Upper lobe of right lung (tissue), 1 donor: ENCODE measurements around the gene ATAD3A. TPM values are rescaled to one million over a fixed set of nuclear protein-coding genes. Genes with fewer than 3 reads are reported as not detected.

Experiments
- ATAC-seq: fragments of 200-7000 bp; cut with Tn5 transposase; one replicate; pipeline ENCODE4 v1.9.1; 2020; ENCODE audit warnings: mild to moderate bottlenecking, moderate library complexity
- DNase-seq: peaks from one replicate; pipeline ENCODE4 v3.0.0-alpha.2; 2020
- H3K27ac ChIP-seq: fragments of 200-600 bp; one replicate; pipeline ENCODE4 v1.8.0; 2022
- H3K27me3 ChIP-seq: fragments of 200-600 bp; one replicate; pipeline ENCODE4 v1.8.0; 2022; ENCODE audit warnings: mild to moderate bottlenecking
- H3K36me3 ChIP-seq: fragments of 200-600 bp; one replicate; pipeline ENCODE4 v1.8.0; 2022
- H3K4me1 ChIP-seq: fragments of 200-600 bp; one replicate; pipeline ENCODE4 v1.8.0; 2022
- H3K4me3 ChIP-seq: fragments of 200-600 bp; one replicate; pipeline ENCODE4 v1.8.0; 2022; ENCODE audit warnings: mild to moderate bottlenecking
- H3K9me3 ChIP-seq: fragments of 200-600 bp; one replicate; pipeline ENCODE4 v1.8.0; 2022
- intact Hi-C: fragments of 100-400 bp; cut with DNase I; formaldehyde crosslinking; loops from one replicate; pipeline ENCODE4 v1.11.0; 2022
- total RNA-seq: library from RNA; stranded (reverse); fragmentation: NEBNext Ultra II Directional; extraction: Animal tissue kit (Norgen Biotek cat#: 25700); gene quantifications from one replicate; pipeline ENCODE4 v1.2.1, GENCODE V29; 2021
- TF ChIP-seq, protein P1 (sequence below): fragments of 200-600 bp; IDR thresholded peaks from one replicate; pipeline ENCODE4 v1.8.0; 2022; ENCODE audit warnings: antibody characterized with exemption
- donor health status: DM: no; HTN: yes; CAD: no; lungs with severe emphysema.

The ATAD3A gene
- total RNA-seq, 1 donor from 2014 or later, result 21.9 TPM

- Histone ChIP-seq H3K4me1 (peaks cover 38% of the 10 kb centered on the region), H3K27ac (no peak overlapping the region), H3K9me3 (no peaks in the 10 kb centered on the region), H3K4me3 (no peak overlapping the region), H3K27me3 (no peaks in the 10 kb centered on the region), H3K36me3 (peaks cover 34% of the 10 kb centered on the region)
- DNase-seq, result no peak
- ATAC-seq, result no peak
- intact Hi-C loops, result no loop called here
- TF ChIP-seq, protein P1, sequence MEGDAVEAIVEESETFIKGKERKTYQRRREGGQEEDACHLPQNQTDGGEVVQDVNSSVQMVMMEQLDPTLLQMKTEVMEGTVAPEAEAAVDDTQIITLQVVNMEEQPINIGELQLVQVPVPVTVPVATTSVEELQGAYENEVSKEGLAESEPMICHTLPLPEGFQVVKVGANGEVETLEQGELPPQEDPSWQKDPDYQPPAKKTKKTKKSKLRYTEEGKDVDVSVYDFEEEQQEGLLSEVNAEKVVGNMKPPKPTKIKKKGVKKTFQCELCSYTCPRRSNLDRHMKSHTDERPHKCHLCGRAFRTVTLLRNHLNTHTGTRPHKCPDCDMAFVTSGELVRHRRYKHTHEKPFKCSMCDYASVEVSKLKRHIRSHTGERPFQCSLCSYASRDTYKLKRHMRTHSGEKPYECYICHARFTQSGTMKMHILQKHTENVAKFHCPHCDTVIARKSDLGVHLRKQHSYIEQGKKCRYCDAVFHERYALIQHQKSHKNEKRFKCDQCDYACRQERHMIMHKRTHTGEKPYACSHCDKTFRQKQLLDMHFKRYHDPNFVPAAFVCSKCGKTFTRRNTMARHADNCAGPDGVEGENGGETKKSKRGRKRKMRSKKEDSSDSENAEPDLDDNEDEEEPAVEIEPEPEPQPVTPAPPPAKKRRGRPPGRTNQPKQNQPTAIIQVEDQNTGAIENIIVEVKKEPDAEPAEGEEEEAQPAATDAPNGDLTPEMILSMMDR, result no peak
Measured at GRCh38 chr1:1567891-1568291, 55.9 kb downstream of the ATAD3A start.

- TF ChIP-seq, protein P1, result no peak
- intact Hi-C loops, result no loop called here
- Histone ChIP-seq H3K4me1 (peaks cover 44% of the 10 kb centered on the region), H3K4me3 (no peak overlapping the region), H3K27ac (no peak overlapping the region), H3K9me3 (no peaks in the 10 kb centered on the region), H3K36me3 (peaks cover 20% of the 10 kb centered on the region), H3K27me3 (no peaks in the 10 kb centered on the region)
- ATAC-seq (no peak), DNase-seq (no peak)
Measured at GRCh38 chr1:1569341-1569740, 57.4 kb downstream of the ATAD3A start.

DNA sequence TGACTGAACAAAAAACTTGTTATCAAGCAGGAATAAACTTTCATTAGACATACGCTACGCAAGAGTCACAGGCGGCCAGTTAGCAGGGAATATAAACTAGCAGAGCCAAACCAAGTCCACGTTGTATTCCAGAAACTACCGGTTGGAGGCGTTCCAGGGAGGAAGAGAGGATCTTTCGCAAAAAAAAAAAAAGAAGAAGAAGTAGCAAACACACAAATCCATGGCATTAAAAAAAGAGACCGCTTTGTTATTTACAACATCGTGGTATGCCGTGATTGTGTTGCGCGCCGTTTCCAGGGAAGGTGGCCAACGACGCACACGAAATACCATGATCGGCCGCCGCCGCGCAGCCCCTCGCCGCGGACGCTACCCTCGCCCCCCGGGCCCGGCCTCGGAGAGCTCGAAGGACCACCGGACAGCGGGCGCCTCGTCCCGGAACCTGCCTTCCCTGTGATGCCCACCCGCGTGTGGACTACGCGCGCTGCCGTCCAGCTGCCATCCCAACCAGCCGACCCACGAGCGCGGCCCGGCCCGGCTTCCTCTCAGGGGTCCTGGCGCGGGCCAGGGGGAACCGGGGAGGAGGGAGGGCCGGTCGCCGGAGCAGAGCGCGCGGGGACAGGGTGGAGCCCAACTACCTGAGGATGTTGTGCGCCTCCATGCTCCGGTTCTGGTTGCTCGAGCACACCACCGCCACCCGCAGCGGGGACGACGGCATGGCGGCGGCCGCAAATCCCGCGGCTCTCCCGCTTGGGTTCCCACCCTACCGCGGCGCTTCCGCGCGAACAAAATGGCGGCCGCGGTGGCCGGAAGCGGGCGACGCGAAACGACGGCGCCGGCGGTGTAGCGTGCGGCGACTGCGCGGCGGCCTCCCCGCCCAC is 62.1 kb downstream of the ATAD3A start:
- Histone ChIP-seq H3K4me1 (peaks cover 29% of the 10 kb centered on the region), H3K27ac (peak overlapping the region; percentile 99), H3K36me3 (peaks cover 14% of the 10 kb centered on the region), H3K4me3 (peak overlapping the region; percentile 98), H3K27me3 (no peaks in the 10 kb centered on the region), H3K9me3 (no peaks in the 10 kb centered on the region)
- TF ChIP-seq, protein P1, result peak; percentile 14
- intact Hi-C loops, result no loop called here
- DNase-seq, result peak; percentile 86
- ATAC-seq, result peak; percentile 83

DNA sequence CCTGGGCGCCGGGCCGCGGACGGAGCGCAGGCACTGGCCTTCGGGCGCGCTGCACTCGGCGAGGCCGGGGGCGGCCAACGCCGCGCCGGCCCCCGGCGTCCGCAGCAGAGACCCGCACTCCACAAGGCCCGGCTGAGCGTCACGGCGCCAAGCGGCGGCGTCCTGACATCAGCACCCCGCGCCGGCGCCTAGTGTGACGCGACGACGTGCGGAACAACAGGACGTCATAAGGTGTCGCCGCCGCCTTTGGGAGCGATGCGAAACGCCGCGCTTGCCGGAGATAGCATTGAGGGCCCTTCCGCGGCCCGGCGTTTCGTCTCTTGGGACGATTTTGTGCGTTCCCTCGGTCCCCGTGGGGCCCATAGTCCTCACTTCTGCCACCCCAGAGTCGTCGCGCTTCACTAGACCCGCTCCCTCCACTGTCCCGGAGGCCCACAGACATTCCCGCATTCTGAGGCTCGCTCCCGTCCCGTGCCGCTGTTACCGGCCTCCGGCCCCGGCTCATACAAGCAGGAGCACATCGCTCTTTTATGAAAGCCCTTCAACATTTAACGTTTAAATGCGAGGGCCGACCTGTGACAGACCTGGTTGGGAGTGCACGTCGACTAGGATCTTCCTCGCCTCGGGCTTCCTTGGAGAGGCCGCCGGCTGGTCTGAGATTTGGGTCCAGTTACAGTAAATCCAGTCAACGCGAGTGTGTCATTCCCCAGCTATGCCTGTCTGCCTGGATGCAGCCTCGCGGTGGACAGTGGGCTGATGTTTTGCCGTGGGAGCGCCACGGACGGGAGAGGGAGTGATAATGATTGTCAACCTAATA is 63.0 kb downstream of the ATAD3A start, which contains the start of gene SSU72:
SSU72 (minus strand) TSS at position 143 of the 817 bp plus-strand sequence. CDS start 306 bp downstream, outside the sequence.
- peak; percentile 96 for DNase-seq
- peak within 1 kb of the TSS; percentile 98 for H3K4me3 ChIP-seq
- peak within 1 kb of the TSS; percentile 99 for H3K27ac ChIP-seq
- no peaks in the 10 kb centered on the region for H3K9me3 ChIP-seq
- no peaks in the 10 kb centered on the region for H3K27me3 ChIP-seq
- peak; percentile 95 for ATAC-seq
- peaks cover 9% of the 10 kb centered on the region for H3K36me3 ChIP-seq
- TF ChIP-seq, protein P1, result no peak
- peaks cover 20% of the 10 kb centered on the region for H3K4me1 ChIP-seq
- intact Hi-C loops, result no loop called here

GRCh38 chr1:1577367-1578011 is 65.5 kb downstream of the ATAD3A start:
- H3K9me3 ChIP-seq, result no peaks in the 10 kb centered on the region
- DNase-seq, result no peak
- ATAC-seq, result no peak
- H3K4me1 ChIP-seq, result peaks cover 14% of the 10 kb centered on the region
- TF ChIP-seq, protein P1, result no peak
- no peak overlapping the region for H3K27ac ChIP-seq
- H3K4me3 ChIP-seq, result no peak overlapping the region
- H3K27me3 ChIP-seq, result peaks cover 6% of the 10 kb centered on the region
- H3K36me3 ChIP-seq, result no peaks in the 10 kb centered on the region
- intact Hi-C loops, result no loop called here
